NCI-H774 (cell line): Measurements from ENCODE around the gene LARP4.
"Not testable (repeated sequence)": the region's sequence is repeated elsewhere in the genome, so short reads cannot be mapped to it uniquely, and the experiment has no call there.

ENCODE experiments used
- DNase-seq: peaks from one replicate; lab custom pipeline; 2025; lab: John Stamatoyannopoulos, UW

The LARP4 gene

GRCh38 chr12:50401500-50402081, 906 bp downstream of the LARP4 start:
- DNase-seq: no peak

GRCh38 chr12:50402264-50403000, 1.7 kb downstream of the LARP4 start:
- DNase-seq: no peak

GRCh38 chr12:50403001-50403440, 2.3 kb downstream of the LARP4 start:
- DNase-seq: no peak

GRCh38 chr12:50404307-50404706, 3.6 kb downstream of the LARP4 start:
- no peak for DNase-seq

GRCh38 chr12:50411051-50411660, 10.5 kb downstream of the LARP4 start:
- DNase-seq: no peak

GRCh38 chr12:50415899-50416479, 15.3 kb downstream of the LARP4 start:
- DNase-seq: no peak

GRCh38 chr12:50419112-50419909, 18.6 kb downstream of the LARP4 start:
- no peak for DNase-seq

- DNase-seq: not testable (repeated sequence)
Measured at GRCh38 chr12:50422855-50423254, 22.2 kb downstream of the LARP4 start.

GRCh38 chr12:50423342-50423741, 22.7 kb downstream of the LARP4 start:
- not testable (repeated sequence) for DNase-seq

- DNase-seq: no peak
Measured at GRCh38 chr12:50425589-50426258, 25.0 kb downstream of the LARP4 start.

GRCh38 chr12:50431656-50432055, 31.0 kb downstream of the LARP4 start:
- not testable (repeated sequence) for DNase-seq

GRCh38 chr12:50440288-50440687, 39.6 kb downstream of the LARP4 start:
- DNase-seq: no peak

GRCh38 chr12:50441763-50442162, 41.1 kb downstream of the LARP4 start:
- no peak for DNase-seq

- DNase-seq: no peak
Measured at GRCh38 chr12:50442178-50442908, 41.7 kb downstream of the LARP4 start.

- DNase-seq: not testable (repeated sequence)
Measured at GRCh38 chr12:50449671-50450070, 49.0 kb downstream of the LARP4 start.

- DNase-seq: no peak
Measured at GRCh38 chr12:50452795-50453194, 52.1 kb downstream of the LARP4 start.

GRCh38 chr12:50453872-50454271, 53.2 kb downstream of the LARP4 start:
- no peak for DNase-seq

- no peak for DNase-seq
Measured at GRCh38 chr12:50458606-50459005, 57.9 kb downstream of the LARP4 start.

GRCh38 chr12:50467439-50467838, 66.8 kb downstream of the LARP4 start:
- no peak for DNase-seq

- no peak for DNase-seq
Measured at GRCh38 chr12:50477241-50477832, 76.7 kb downstream of the LARP4 start.
